ENCODE results near the gene SLC19A1.

GRCh38 chr21:45493401-45494001 lies 48.7 kb downstream of the SLC19A1 start:
- TF ChIP-seq, protein P1, sequence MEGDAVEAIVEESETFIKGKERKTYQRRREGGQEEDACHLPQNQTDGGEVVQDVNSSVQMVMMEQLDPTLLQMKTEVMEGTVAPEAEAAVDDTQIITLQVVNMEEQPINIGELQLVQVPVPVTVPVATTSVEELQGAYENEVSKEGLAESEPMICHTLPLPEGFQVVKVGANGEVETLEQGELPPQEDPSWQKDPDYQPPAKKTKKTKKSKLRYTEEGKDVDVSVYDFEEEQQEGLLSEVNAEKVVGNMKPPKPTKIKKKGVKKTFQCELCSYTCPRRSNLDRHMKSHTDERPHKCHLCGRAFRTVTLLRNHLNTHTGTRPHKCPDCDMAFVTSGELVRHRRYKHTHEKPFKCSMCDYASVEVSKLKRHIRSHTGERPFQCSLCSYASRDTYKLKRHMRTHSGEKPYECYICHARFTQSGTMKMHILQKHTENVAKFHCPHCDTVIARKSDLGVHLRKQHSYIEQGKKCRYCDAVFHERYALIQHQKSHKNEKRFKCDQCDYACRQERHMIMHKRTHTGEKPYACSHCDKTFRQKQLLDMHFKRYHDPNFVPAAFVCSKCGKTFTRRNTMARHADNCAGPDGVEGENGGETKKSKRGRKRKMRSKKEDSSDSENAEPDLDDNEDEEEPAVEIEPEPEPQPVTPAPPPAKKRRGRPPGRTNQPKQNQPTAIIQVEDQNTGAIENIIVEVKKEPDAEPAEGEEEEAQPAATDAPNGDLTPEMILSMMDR (IDR thresholded peaks at IDR 0.05): no peak
- no peak for TF ChIP-seq POLR2AphosphoS5 (IDR thresholded peaks at IDR 0.05)
- TF ChIP-seq POLR2A (IDR thresholded peaks at IDR 0.05): no peak
